K562 (cell line): ENCODE data around the gene GPN1. TPM values are rescaled to one million over a fixed set of nuclear protein-coding genes. Genes with fewer than 3 reads are reported as not detected.

Source experiments
- ARID3B ChIP-seq: fragments of 250-450 bp; sonication (Bioruptor Pico); IDR thresholded peaks from 2 replicates; pipeline ENCODE4 v1.4.0; 2020; ENCODE audit warnings: borderline replicate concordance
- CBFA2T2 ChIP-seq: fragments of 450-650 bp; conservative IDR thresholded peaks from 2 replicates; pipeline ENCODE4 v1.6.1; 2017; ENCODE audit warnings: mild to moderate bottlenecking
- FOXA1 ChIP-seq: fragments of 450-650 bp; IDR thresholded peaks from 2 replicates; pipeline ENCODE4 v1.6.1; 2016; ENCODE audit warnings: mild to moderate bottlenecking, borderline replicate concordance
- GATA2 ChIP-seq: sonication (generic); formaldehyde crosslinking; IDR thresholded peaks from 2 replicates; pipeline ENCODE4 v1.4.0; 2020; ENCODE audit warnings: mild to moderate bottlenecking, missing genetic modification reagents
- GTF2E2 ChIP-seq: fragments of 200-800 bp; sonication (Bioruptor generic); IDR thresholded peaks from 2 replicates; pipeline ENCODE4 v1.6.1; 2016; ENCODE audit warnings: missing genetic modification characterization, missing compliant biosample characterization
- MXI1 ChIP-seq: IDR thresholded peaks from 2 replicates; pipeline ENCODE4 v1.6.1; 2011; ENCODE audit warnings: low read depth, mild to moderate bottlenecking, improper control_type of control experiment, low read length
- NFIX ChIP-seq: fragments of 250-450 bp; sonication (Bioruptor Pico); IDR thresholded peaks from 2 replicates; pipeline ENCODE4 v1.4.0; 2020; ENCODE audit warnings: low read depth, mild to moderate bottlenecking, moderate library complexity
- SNAPC5 ChIP-seq: fragments of 250-450 bp; sonication (Bioruptor Pico); IDR thresholded peaks from 2 replicates; pipeline ENCODE4 v1.8.0; 2021; ENCODE audit warnings: moderate library complexity, mild to moderate bottlenecking, inconsistent platforms
- SNRNP70 ChIP-seq: fragments of 200-400 bp; formaldehyde crosslinking; optimal IDR thresholded peaks from 2 replicates; pipeline ENCODE3; 2017; ENCODE audit warnings: low read depth, low read length
- TAF15 ChIP-seq: fragments of 200-400 bp; formaldehyde crosslinking; IDR thresholded peaks from 2 replicates; pipeline ENCODE4 v1.6.1; 2017; ENCODE audit warnings: mild to moderate bottlenecking, low read depth, low read length, moderate library complexity
- TBL1XR1 ChIP-seq, 2 experiments: IDR thresholded peaks; 2 replicates each; pipeline ENCODE4 v1.6.1; 2012; ENCODE audit warnings: improper control_type of control experiment in 2 of 2, low read length in 2 of 2, mild to moderate bottlenecking in 1 of 2
- TCF7L2 ChIP-seq: fragments of 150-350 bp; IDR thresholded peaks from 2 replicates; pipeline ENCODE4 v1.6.1; 2016; ENCODE audit warnings: low read depth, mild to moderate bottlenecking, low read length, moderate library complexity
- TEAD1 ChIP-seq, 2 experiments: fragments of 450-650 bp in 1 of 2; sonication (generic) in 1 of 2; formaldehyde crosslinking; IDR thresholded peaks; 2 replicates each; pipeline versions ENCODE4 v1.4.0 to v1.8.0; 2020 to 2022; ENCODE audit warnings: mild to moderate bottlenecking in 2 of 2, missing genetic modification reagents in 1 of 2
- TEAD2 ChIP-seq: fragments of 450-650 bp; IDR thresholded peaks from 2 replicates; pipeline ENCODE4 v1.6.1; 2016; ENCODE audit warnings: missing genetic modification characterization, control low read depth, missing compliant biosample characterization
- TGIF2 ChIP-seq: sonication (generic); formaldehyde crosslinking; IDR thresholded peaks from 2 replicates; pipeline ENCODE4 v1.8.1; 2022; ENCODE audit warnings: mild to moderate bottlenecking, missing genetic modification reagents, moderate library complexity
- ZNF197 ChIP-seq: fragments of 200-800 bp; sonication (Bioruptor generic); IDR thresholded peaks from 2 replicates; pipeline ENCODE4 v1.6.1; 2016; ENCODE audit warnings: low read depth, missing genetic modification characterization, missing compliant biosample characterization
- ZNF354B ChIP-seq: fragments of 250-450 bp; sonication (Bioruptor Pico); IDR thresholded peaks from 2 replicates; pipeline ENCODE4 v1.4.0; 2020
- polyA plus RNA-seq, 8 experiments: library from polyadenylated mRNA; depleted of rRNA in 4 of 8; stranded (reverse) in 5 of 8; unstranded in 3 of 8; fragments of >200 nt; fragmentation: Nextera tagmentation in 2 of 8; fragmentation: Illumina TruSeq in 1 of 8; extraction: Ambion mirVana in 2 of 8; extraction: Trizol in 1 of 8; gene quantifications; 2 replicates each; pipeline versions ENCODE4 v1.2.1 to v1.2.3, GENCODE V29; 2011 to 2014; ENCODE audit warnings: inconsistent platforms in 1 of 8, missing spikeins in 1 of 8
- total RNA-seq, 7 experiments: library from RNA; depleted of rRNA in 6 of 7; stranded (reverse); fragments of >200 nt in 6 of 7; fragmentation: Illumina TruSeq in 2 of 7; extraction: Trizol in 2 of 7; gene quantifications; 2 replicates each; pipeline versions ENCODE4 v1.2.1 to v1.2.3, GENCODE V29; 2011 to 2021; ENCODE audit warnings: low replicate concordance in 1 of 7

Gene GPN1
- total and polyA plus RNA-seq, 9 of the 15 experiments (the other 6 are each of a cell fraction or from before 2014, with no cell fraction given), result 23.4 to 171 (median 48.2) TPM

GRCh38 chr2:27683390-27684071 lies 54.7 kb downstream of the GPN1 start (continued):
- TF ChIP-seq TEAD2 (peak; percentile 97), TBL1XR1 (IDR thresholded peaks at IDR 0.05; ENCODE audit: low read length in 2 of 2) (peak in 1 of 2 experiments; percentile 63; a peak in 1 of 4 replicates), TCF7L2 (no peak), TEAD1 (CRISPR knock-in tag; IDR thresholded peaks at IDR 0.05) (peak; percentile 97 to 99), NFIX (CRISPR knock-in tag) (no peak), SNAPC5 (CRISPR knock-in tag) (no peak), TAF15 (no peak), GTF2E2 (tag) (no peak), CBFA2T2 (no peak), SNRNP70 (no peak), ARID3B (CRISPR knock-in tag) (no peak), TGIF2 (no peak), FOXA1 (no peak), ZNF354B (CRISPR knock-in tag) (no peak), GATA2 (CRISPR knock-in tag) (no peak), MXI1 (no peak), ZNF197 (CRISPR knock-in tag) (no peak)
